Stimulated activated naive CD8-positive, alpha-beta T cell treated with anti-CD3 and anti-CD28 coated beads, Interleukin-15, Interleukin-2, amounts not matched to agents 100 ng/mL and 50 ng/mL, for 24 hours (primary cell): ENCODE measurements around the gene TOMM6.

Source experiments
- H3K27ac Mint-ChIP-seq: one replicate; pipeline ENCODE4 v1.8.0; 2021; ENCODE audit warnings: mild to moderate bottlenecking, mixed read lengths
- H3K27me3 Mint-ChIP-seq: one replicate; pipeline ENCODE4 v1.8.0; 2021; ENCODE audit warnings: mixed read lengths
- H3K36me3 Mint-ChIP-seq: one replicate; pipeline ENCODE4 v1.8.0; 2021; ENCODE audit warnings: low read depth, mixed read lengths
- H3K4me1 Mint-ChIP-seq: one replicate; pipeline ENCODE4 v1.8.0; 2021; ENCODE audit warnings: low read depth, mixed read lengths
- H3K4me3 Mint-ChIP-seq: one replicate; pipeline ENCODE4 v1.8.0; 2021; ENCODE audit warnings: mild to moderate bottlenecking, mixed read lengths
- H3K9me3 Mint-ChIP-seq: one replicate; pipeline ENCODE4 v1.8.0; 2021; ENCODE audit warnings: mixed read lengths

Gene TOMM6

DNA sequence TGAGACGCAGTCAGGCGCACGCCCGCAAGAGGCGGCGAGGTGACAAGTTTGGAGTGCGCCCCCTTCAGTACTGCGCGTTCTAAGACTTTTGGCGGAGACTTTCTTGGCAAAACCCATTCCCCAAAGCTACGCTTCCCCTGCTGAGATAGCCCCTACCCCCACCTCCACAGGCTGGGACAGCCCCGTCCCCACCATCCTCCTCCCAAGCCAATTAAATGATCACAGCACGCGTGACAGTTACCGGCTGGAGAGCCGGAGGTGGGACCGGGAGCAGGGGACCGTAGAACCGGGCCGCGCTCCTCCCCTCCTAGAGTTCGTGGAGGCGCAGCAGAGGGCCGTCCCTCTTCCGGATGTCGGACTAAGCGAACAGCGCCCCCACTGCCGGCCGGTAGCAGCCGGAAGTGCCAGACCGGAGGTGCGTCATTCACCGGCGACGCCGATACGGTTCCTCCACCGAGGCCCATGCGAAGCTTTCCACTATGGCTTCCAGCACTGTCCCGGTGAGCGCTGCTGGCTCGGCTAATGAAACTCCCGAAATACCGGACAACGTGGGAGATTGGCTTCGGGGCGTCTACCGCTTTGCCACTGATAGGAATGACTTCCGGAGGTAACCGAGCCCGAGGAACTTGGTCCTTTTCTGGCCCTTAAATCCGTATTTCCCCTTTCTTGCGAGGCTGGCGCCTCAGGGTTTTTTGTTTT is at the start of gene TOMM6:
TSS of gene TOMM6 (plus strand) at position 476 of the 699 bp plus-strand sequence. CDS start at position 480, 4 bp downstream.
- H3K4me1 Mint-ChIP-seq: peaks cover 30% of the 10 kb centered on the region
- peak within 1 kb of the TSS; percentile 97 for H3K4me3 Mint-ChIP-seq
- no peaks in the 10 kb centered on the region for H3K27me3 Mint-ChIP-seq
- peak within 1 kb of the TSS; percentile 98 for H3K27ac Mint-ChIP-seq
- H3K36me3 Mint-ChIP-seq: peaks cover 33% of the 10 kb centered on the region
- H3K9me3 Mint-ChIP-seq: no peaks in the 10 kb centered on the region

DNA sequence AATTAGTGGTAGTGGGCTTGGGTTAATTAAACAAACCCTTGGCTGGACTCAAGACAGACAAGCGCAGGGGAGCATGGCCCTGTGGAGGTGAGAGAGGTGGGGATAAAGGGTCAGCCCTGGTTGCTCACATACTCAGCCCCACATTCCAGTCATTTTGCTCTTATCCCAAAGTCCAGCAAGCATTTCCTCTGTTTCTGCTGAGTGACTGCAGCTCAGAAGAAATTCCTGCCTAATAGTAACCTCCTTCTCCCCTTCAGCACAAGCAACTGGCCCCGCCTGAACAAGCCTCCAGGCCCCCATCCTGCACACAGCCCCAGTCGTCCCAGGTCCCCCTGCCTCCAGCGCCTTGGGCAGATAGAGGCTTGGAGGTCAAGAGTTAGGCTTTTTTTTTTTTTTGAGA is 48.5 kb upstream of the TOMM6 start:
- Mint-ChIP-seq H3K4me1 (no peaks in the 10 kb centered on the region), H3K4me3 (no peak overlapping the region), H3K9me3 (no peaks in the 10 kb centered on the region), H3K36me3 (no peaks in the 10 kb centered on the region), H3K27ac (no peak overlapping the region), H3K27me3 (no peaks in the 10 kb centered on the region)

DNA sequence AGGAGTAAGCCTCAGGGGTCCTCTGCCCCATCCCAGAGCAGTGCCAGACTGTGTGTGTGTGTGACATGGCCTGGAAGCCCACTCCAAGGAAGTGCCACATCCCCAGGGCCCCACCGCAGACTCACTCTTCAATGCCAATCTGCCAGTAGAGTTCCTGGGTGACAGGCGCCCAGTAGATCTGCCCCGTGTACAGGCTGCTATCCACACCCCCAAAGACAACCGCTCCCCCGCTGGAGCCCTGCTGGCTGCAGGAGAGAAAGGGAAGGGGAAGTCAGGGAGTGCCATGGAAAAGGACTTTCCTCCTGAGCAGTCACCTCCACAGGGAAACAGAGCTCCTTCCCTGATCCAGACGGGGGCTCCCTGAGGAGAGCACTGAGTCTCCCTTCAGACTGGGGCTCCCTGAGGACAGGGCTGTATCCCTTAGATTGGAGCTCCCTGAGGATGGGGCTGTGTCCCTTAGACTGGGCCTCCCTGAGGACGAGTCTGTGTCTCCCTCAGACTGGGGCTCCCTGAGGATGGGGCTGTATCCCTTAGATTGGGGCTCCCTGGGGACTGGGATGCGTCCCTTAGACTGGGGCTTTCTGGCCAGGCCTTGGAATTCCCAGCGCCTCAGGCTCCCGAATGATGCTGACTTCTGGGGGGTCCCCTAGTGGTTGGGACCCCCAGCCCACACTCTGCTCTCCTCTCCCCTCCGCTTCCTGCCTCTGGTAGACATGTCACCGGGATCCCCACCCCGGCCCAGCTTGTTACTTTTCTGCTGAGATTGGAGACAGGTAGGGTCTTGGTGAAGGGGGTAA is 46.9 kb upstream of the TOMM6 start:
- Mint-ChIP-seq H3K27me3 (no peaks in the 10 kb centered on the region), H3K36me3 (no peaks in the 10 kb centered on the region), H3K4me1 (no peaks in the 10 kb centered on the region), H3K9me3 (no peaks in the 10 kb centered on the region), H3K4me3 (no peak overlapping the region), H3K27ac (no peak overlapping the region)

DNA sequence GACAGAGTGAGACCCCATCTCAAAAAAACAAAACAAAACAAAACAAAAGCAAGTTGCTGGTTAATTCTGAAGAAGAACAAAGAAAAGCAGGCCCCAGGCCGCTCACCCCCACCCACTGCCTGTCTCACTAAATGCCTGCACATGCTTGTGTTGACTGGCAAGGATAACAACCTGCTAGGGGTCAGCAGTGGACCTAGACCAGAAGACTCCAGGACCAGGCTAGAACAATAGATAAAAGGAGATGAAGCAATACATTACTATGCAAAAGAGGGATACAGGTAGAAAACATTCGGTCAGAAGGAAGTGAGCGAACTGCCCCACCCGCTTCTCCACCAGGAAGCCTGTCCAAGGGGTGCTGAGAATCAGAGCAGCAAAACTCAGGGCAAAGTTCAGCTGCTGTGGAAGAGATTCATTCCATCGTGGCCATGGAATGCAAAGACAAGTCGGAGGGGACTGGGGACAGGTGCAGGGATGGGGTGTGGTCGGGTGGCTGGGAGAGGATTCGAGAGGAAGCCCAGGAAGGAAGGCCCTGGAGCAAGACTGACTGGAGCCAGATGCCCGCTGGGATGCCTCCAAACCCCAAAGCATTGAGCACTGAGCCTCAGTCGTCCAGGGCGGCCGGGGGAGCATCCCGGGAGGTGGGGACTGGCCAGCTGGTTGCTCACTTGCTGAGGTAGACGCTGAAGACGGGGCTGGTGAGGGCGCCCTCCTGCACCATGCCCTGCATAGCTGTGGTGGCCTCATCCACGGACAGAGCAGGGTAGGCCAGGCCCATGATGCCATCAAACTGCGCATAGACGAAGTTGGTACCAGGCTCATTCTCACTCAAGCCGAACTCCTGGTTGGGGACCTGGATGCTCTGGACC is 45.6 kb upstream of the TOMM6 start:
- no peaks in the 10 kb centered on the region for H3K9me3 Mint-ChIP-seq
- no peaks in the 10 kb centered on the region for H3K36me3 Mint-ChIP-seq
- H3K27ac Mint-ChIP-seq: no peak overlapping the region
- H3K27me3 Mint-ChIP-seq: no peaks in the 10 kb centered on the region
- no peaks in the 10 kb centered on the region for H3K4me1 Mint-ChIP-seq
- no peak overlapping the region for H3K4me3 Mint-ChIP-seq

DNA sequence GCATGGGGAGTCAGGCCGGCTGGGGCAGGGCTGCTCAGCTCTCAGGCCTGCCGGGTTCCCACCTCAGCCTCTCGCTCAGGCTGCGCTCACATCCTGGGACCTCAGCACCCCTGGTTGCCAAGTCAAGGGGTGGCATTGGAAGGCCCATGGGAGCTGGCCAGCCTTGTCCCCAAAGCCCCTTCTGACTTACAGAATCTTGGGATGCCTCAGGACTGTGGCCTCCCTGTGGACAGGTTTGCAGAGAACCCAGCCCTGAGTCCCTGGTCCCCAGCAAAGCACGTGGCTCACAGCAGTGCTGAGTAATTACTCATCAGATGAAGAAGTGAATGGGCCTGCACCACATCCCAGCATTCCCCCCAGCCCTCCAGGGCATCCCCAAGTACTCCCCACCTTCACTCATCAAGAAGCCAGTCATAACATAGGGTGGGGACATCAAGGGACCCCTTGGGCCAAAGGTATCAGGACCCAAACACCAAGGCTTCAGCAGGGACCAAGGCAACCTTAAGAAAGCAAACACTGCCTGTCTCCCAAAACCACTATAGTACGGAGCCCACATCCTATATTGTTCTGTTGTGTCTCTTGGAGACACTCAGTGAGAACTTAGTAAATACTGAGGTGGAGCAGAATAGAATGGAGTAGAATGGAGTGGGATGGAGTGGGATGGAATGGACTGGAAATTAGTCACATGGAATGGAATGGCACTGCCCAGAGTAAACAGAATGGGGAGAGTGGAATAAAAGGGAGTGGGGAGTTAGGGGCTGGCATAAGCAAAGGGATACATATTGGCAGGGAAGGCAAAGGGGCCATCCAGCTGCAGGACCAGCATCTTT is 43.9 kb upstream of the TOMM6 start:
- Mint-ChIP-seq H3K9me3 (no peaks in the 10 kb centered on the region), H3K36me3 (no peaks in the 10 kb centered on the region), H3K27ac (no peak overlapping the region), H3K27me3 (no peaks in the 10 kb centered on the region), H3K4me3 (no peak overlapping the region), H3K4me1 (no peaks in the 10 kb centered on the region)

DNA sequence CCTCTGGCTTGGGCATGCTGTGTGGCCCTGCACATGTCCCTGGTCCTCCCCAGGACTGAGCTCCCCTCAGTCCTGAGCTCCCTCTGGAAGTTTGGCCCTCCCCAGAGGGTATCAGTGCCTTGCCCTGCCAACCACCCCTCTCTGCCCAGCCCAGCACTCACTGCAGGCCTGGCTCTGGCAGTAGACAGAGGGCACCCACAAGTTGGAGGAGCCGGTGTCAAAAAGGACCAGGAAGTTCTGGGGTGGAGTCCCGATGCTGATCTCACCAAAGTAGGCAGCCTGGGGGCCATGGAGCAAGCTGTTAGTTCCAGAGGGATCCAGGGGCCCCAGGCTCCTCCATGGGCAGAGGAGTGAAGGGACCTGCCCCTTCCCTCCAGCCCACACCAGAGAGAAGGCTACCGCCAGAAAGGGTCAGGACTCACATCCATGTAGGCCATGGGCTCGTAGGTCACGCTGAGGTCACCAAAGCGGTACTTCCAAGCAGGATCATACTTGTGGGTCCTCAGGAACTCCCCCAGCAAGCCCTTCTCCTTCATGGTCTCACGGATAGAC is 43.2 kb upstream of the TOMM6 start:
- H3K4me3 Mint-ChIP-seq: no peak overlapping the region
- no peaks in the 10 kb centered on the region for H3K27me3 Mint-ChIP-seq
- no peaks in the 10 kb centered on the region for H3K4me1 Mint-ChIP-seq
- no peak overlapping the region for H3K27ac Mint-ChIP-seq
- H3K9me3 Mint-ChIP-seq: no peaks in the 10 kb centered on the region
- no peaks in the 10 kb centered on the region for H3K36me3 Mint-ChIP-seq

DNA sequence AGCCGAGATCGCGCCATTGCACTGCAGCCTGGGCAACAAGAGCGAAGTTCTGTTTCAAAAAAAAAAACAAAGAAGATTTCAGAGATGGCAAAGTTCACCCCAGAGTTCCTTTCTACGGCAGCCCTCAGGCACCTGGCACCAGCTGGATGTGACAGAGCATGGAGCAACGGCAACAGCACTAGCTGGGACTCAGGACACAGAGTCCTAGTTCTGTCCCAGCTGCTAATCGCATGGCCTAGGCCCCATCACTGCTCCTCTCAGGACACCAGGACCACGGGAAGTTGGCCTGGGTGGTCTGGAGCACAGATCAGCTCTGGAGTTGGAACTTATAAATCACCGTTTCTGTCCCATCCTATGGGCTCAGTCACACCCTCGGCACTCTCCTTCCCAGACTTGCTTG is 41.4 kb upstream of the TOMM6 start:
- Mint-ChIP-seq H3K27me3 (no peaks in the 10 kb centered on the region), H3K4me3 (no peak overlapping the region), H3K9me3 (no peaks in the 10 kb centered on the region), H3K4me1 (no peaks in the 10 kb centered on the region), H3K36me3 (no peaks in the 10 kb centered on the region), H3K27ac (no peak overlapping the region)

DNA sequence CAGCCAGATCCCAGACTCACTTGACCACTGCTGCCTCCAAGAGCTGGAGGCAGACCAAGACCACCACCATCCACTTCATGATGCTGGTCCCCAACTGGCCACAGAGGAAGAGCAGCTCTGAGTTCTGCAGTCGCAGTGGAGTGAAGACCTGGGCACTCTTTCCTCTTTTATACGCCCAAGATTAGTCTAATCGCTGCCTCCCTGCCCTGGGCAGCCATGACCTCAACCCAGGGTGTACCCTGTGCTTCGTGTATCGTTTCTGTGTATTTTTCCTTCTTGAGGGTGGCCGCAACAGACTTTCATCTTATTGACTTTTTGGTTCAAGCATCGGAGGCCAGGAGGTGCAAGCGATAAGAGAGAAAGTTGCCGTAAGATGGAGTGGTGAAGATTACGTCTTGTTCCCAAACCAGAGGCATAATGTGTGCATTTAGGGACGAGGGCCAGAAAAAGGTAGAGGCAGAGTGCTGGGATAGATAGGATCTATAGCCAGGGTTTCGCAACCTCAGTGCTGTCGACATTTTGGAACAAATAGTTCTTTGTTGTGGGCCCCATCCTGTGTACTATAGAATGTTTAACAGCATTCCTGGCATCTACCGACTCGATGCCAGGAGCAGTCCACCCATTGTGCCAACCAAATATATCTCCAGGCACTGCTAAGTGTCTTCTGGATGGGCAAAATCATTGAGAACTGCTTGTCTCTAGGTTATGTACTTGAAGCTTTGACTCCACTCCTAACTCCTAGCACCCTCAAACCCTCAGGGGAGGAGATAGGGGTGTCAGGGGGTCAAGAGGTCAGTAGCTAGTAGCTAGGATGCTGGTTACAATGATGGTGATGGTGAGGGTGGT is 40.0 kb upstream of the TOMM6 start, which contains the start of gene PGC:
TSS of gene PGC (minus strand) at position 142 of the 846 bp plus-strand sequence. CDS start at position 79, 63 bp downstream.
- no peaks in the 10 kb centered on the region for H3K27me3 Mint-ChIP-seq

DNA sequence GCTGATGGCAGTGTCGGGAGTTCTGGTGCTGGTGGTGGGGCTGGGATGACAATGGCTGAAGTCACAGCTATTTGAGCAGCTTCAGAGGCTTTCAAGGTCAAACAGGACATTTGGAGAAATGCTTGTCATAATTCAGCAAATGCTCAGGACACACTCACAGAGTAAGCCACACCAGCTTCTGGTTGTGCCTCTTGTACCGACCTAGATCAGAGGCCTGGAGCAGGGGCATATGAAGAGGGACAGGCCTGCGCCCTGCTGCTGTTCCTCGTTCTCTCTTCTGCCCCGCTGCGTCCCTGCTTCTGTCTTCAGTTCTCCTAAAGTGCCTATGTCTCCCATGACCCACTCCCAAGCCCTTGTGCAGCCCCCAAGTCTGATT is 39.4 kb upstream of the TOMM6 start:
- Mint-ChIP-seq H3K4me3 (no peak overlapping the region), H3K27me3 (no peaks in the 10 kb centered on the region), H3K4me1 (no peaks in the 10 kb centered on the region), H3K36me3 (no peaks in the 10 kb centered on the region), H3K9me3 (no peaks in the 10 kb centered on the region), H3K27ac (no peak overlapping the region)

More for the DNA sequence above, 40.0 kb upstream of the TOMM6 start, which contains the start of gene PGC:
- H3K27ac Mint-ChIP-seq: no peak within 1 kb of the TSS
- H3K4me3 Mint-ChIP-seq: no peak within 1 kb of the TSS
- H3K36me3 Mint-ChIP-seq: no peaks in the 10 kb centered on the region
- H3K4me1 Mint-ChIP-seq: no peaks in the 10 kb centered on the region
- no peaks in the 10 kb centered on the region for H3K9me3 Mint-ChIP-seq

DNA sequence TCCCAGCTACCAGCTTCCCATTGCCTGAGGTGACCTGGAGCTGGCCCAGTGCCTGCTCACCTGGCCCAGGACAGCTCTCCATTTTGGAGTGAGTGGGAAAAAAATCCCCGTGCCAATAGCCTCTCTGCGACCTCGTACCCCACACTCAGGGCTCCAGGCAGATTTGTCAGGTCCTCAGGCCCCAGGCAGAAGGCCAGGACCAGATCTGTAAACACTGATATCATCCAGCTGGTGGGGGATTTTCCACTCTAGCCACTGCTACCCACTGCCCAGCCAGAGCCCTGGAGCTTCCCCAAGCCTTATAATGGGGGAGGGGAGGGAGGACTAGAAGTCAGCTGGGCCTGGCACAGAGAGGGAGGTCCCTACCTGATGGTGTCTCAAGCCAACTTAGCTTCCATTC is 39.0 kb upstream of the TOMM6 start:
- Mint-ChIP-seq H3K27me3 (no peaks in the 10 kb centered on the region), H3K4me3 (no peak overlapping the region), H3K9me3 (no peaks in the 10 kb centered on the region), H3K36me3 (no peaks in the 10 kb centered on the region), H3K4me1 (no peaks in the 10 kb centered on the region), H3K27ac (no peak overlapping the region)

DNA sequence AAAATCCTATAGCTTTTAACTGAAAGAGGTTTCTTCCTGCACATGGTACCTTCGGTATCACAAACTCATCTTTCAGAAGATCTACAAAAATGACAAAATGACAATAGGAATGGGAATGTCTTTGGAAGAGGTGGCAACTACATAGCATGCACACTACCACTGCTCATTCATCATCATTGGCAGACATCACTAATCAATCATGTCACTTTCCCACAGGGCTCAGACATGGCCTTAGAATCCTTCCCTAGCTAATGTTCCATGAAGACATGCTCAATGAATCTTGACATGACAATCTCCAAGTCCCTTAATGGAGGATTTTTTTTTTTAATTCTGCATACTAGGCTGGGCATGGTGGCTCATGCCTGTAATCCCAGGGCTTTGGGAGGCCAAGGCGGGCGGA is 37.1 kb upstream of the TOMM6 start:
- Mint-ChIP-seq H3K4me1 (no peaks in the 10 kb centered on the region), H3K9me3 (no peaks in the 10 kb centered on the region), H3K4me3 (no peak overlapping the region)

DNA sequence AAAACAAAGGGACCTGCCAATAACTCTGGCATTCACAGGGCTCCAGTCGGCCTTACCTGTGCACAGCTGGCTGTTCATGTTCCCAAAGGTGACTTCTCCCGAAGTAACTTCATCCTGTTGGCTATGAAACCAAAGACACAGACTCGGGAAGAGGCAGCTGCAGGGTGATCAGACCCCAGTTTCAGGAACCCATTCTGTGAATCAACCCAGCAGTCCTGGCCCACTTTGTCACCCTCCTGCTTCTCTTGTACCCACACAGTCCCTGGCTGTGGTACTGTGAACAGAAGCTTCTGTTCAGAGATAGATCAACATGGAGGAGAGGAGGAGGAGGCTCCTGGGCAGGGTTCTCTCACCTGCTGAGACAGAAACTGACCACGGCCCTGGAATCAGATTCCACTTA is 31.6 kb upstream of the TOMM6 start:
- Mint-ChIP-seq H3K9me3 (no peaks in the 10 kb centered on the region), H3K36me3 (no peaks in the 10 kb centered on the region), H3K27me3 (no peaks in the 10 kb centered on the region), H3K4me1 (no peaks in the 10 kb centered on the region), H3K27ac (no peak overlapping the region), H3K4me3 (no peak overlapping the region)

More for the DNA sequence above, 37.1 kb upstream of the TOMM6 start:
- H3K27me3 Mint-ChIP-seq: no peaks in the 10 kb centered on the region
- H3K36me3 Mint-ChIP-seq: no peaks in the 10 kb centered on the region
- H3K27ac Mint-ChIP-seq: no peak overlapping the region

DNA sequence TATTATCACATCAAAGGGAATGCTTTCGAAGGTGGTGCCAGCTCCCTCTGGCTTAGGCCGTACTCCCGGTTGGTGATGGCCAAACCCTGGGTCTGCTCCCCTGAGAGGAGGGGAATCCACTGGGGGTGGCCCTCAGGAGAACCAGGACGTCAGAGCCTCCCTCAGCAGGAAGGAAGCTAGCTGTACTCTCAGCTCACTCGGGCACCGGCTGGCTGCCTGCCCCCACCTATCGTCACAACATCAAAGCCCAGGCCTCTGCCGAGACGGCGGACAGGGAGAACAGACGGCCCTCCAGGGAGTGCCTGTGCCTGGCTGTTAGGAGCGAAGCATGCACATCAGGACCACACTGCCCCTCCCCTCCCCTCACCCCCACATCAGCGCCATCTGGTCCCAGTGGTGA is 31.1 kb upstream of the TOMM6 start:
- no peak overlapping the region for H3K27ac Mint-ChIP-seq
- no peaks in the 10 kb centered on the region for H3K4me1 Mint-ChIP-seq
- no peak overlapping the region for H3K4me3 Mint-ChIP-seq
- H3K36me3 Mint-ChIP-seq: no peaks in the 10 kb centered on the region
- H3K27me3 Mint-ChIP-seq: no peaks in the 10 kb centered on the region
- no peaks in the 10 kb centered on the region for H3K9me3 Mint-ChIP-seq
